Measurements from ENCODE around the gene TTLL12.

The TTLL12 gene

DNA sequence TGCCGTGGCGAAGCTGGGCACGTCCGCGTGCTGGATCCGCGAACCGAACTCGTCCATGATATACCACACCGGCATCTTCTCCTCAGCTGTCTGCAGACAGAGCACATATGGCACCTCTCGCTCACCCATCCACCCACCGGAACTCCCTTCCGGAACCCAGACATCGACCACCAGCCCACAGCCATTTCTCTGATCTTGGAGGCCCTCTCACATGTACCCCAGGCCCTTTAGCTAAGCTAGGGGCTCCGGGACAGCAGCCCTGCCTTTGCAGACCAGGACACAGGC is 7.1 kb downstream of the TTLL12 start:
- Mint-ChIP-seq H3K27me3 (no peaks in the 10 kb centered on the region), H3K9me3 (no peaks in the 10 kb centered on the region), H3K4me3 (no peak overlapping the region), H3K27ac (no peak overlapping the region), H3K4me1 (ENCODE audit: low read depth) (peaks cover 19% of the 10 kb centered on the region), H3K36me3 (ENCODE audit: low read depth) (peaks cover 82% of the 10 kb centered on the region)
- intact Hi-C loops (cut with micrococcal nuclease), result no loop called here

DNA sequence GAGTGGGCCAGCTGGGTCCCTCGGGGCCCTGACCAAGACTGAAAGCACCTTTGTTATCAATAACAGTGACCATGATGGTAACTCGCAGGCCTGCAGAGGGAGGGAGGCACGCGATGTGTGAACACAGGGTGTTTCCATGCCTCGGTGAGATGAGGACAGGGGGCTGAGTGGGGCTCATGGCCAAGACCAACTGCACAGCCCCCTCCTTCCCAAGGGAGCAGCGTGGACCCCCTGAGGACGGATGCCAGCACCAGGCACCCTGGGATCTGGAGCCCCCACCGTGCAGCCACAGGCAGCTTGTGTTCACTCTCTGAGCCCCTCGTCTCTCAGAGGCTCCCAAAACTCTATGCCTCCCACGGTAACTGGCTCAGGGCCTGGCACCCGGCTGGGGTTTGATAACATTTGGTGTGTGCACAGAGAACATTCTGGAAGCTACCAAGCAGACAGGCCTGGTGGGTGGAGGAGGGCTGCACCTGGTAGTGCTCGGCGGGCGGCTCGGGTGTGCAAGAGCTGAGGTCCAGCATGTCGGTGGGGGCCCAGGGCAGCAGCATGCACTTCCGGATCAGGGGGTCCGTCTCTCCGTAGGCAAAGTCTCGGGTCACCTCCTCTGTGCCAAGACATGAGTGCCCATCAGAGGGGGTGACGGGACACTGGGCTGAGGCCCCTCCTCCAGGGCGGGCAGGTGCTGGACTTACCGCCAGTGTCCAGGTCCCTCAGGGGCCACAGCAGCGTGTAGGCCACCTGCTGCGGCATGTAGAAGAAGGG is 7.6 kb downstream of the TTLL12 start:
- Mint-ChIP-seq H3K27ac (peak overlapping the region; percentile 54), H3K4me3 (no peak overlapping the region), H3K36me3 (ENCODE audit: low read depth) (peaks cover 83% of the 10 kb centered on the region), H3K4me1 (ENCODE audit: low read depth) (peaks cover 14% of the 10 kb centered on the region), H3K27me3 (no peaks in the 10 kb centered on the region), H3K9me3 (no peaks in the 10 kb centered on the region)
- intact Hi-C loops (cut with micrococcal nuclease), result no loop called here

DNA sequence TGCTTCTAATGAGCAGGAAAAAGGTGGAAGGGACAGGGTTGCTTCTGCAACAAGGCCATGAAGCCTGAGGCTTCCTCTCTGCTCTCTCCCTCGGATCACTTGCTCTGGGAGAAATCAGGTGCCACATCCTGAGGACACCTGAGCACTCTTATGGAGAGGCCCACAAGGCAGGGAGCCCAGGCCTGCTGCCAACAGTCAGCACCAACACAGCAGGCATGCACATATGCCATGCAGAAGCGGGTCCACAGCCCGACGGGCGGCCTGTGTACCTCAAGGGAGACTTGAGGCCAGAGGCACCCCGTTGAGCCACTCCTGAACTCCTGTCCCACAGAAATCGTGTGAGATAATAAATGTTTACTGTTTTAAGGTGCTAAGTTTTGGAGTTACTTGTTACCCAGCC is 9.5 kb downstream of the TTLL12 start:
- no peak overlapping the region for H3K4me3 Mint-ChIP-seq
- H3K27ac Mint-ChIP-seq, result no peak overlapping the region
- H3K4me1 Mint-ChIP-seq (ENCODE audit: low read depth), result peaks cover 10% of the 10 kb centered on the region
- H3K36me3 Mint-ChIP-seq (ENCODE audit: low read depth), result peaks cover 92% of the 10 kb centered on the region
- intact Hi-C loops (cut with micrococcal nuclease), result no loop called here
- H3K27me3 Mint-ChIP-seq, result no peaks in the 10 kb centered on the region
- no peaks in the 10 kb centered on the region for H3K9me3 Mint-ChIP-seq

DNA sequence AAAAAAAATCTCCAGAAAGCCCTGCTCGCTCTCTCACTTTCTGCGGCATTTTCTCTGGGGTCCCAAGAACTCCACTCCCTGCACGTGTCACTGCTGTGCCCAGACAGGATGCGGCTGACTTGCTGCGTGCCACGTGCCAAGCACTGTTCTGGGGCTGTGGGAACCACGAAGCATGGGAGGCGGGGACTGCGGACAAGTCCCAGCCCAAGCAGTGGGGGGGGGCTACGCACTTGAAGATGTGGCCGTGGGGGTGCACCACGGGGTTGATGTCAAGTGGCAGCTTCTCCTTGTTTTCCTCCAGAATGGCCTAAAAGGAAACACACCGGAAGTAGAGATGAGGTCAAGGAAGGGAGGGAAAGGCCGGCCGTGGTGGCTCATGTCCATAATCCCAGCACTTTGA is 10.8 kb downstream of the TTLL12 start:
- Mint-ChIP-seq H3K9me3 (no peaks in the 10 kb centered on the region), H3K4me1 (ENCODE audit: low read depth) (peaks cover 10% of the 10 kb centered on the region), H3K36me3 (ENCODE audit: low read depth) (peaks cover 94% of the 10 kb centered on the region), H3K27ac (no peak overlapping the region), H3K4me3 (no peak overlapping the region), H3K27me3 (no peaks in the 10 kb centered on the region)
- intact Hi-C loops (cut with micrococcal nuclease), result no loop called here

DNA sequence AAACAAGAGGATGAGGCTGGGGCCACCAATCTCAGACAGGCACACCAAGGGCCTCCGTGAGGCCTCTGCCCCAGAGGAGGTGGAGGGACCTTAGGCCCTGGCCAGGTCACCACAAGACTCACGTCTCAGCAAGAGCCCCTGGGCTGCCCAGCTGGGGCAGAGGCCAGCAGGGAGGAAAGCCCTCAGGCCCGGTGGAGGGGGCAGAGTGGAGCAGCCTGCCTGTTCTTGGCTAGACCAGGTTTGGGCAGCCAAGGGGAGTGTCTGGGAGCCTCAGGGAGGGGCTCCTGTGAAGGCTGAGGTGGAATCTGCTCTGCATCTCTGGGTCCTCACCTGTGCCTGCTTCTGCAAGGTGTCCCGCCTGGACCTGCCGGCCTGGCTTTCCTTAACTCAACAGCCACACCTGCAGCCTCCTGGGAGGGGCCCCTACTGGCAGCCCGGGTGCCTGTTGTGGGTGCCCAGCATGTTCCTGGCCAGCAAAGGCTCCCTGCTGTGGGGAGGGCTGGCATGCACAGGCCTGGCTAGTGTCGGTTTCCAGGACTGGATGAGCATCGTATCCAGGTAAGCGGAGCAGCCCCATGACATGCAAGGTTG is 11.9 kb downstream of the TTLL12 start:
- intact Hi-C loops (cut with micrococcal nuclease), result no loop called here
- H3K4me3 Mint-ChIP-seq, result no peak overlapping the region
- H3K4me1 Mint-ChIP-seq (ENCODE audit: low read depth), result peaks cover 10% of the 10 kb centered on the region
- peaks cover 94% of the 10 kb centered on the region for H3K36me3 Mint-ChIP-seq (ENCODE audit: low read depth)
- no peak overlapping the region for H3K27ac Mint-ChIP-seq
- H3K27me3 Mint-ChIP-seq, result no peaks in the 10 kb centered on the region
- no peaks in the 10 kb centered on the region for H3K9me3 Mint-ChIP-seq

DNA sequence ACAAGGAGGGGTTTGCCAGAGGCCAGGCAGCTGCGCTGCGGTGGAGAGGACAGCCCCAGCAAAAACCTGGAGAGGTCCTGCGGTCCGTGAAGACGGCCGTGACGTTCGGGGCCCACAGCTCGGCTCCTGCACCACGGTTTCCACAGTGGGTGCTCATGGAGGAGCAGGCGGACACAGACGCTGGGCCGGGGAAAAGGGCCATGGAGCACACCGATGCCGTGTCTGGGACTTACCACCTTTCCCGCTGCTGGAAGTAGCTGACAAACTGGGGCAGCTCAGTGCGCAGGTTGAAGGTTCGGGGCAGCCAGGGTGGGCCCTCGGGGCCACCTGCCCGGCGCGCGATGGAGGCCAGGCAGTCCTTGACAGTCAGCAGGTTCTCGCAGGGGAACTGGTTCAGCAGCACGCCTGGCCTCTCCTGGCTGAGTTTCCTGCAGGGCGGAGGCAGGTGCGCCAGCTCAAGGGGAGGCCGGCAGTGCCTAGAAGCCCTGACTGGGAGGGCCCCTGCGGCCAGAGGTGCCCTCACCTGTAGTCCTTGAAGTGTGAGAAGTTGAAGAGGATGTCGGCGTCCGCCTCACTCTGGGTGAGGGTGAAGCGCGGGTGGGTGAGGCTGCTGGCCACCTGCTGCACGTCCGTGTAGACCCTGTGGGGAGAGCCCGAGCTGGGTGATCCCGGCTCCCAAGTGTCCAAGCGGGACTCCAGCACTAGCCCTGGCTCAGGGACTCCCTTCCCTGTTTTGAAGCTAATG is 12.8 kb downstream of the TTLL12 start:
- intact Hi-C loops (cut with micrococcal nuclease), result no loop called here
- Mint-ChIP-seq H3K9me3 (no peaks in the 10 kb centered on the region), H3K4me3 (no peak overlapping the region)

DNA sequence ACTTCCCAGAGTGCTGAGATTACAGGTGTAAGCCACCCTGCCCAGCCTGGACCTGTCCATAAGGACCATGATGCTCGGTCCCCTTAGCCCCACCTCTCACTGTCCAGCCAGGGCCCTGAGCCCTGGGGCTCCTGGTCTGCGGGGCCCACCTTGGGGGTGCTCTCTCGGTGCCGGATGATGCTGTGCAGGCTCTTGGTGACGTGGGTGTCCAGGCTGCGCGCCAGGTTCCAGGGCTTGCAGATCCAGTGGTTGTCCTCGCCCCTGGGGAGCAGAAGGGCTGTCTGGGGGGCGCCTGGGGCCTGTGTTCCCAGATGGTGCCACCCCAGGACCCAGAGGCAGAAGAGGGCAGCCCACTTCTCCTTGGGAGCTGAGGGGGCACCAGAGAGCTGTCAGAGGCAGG is 13.4 kb downstream of the TTLL12 start:
- no peak overlapping the region for H3K27ac Mint-ChIP-seq
- no peak overlapping the region for H3K4me3 Mint-ChIP-seq
- peaks cover 3% of the 10 kb centered on the region for H3K4me1 Mint-ChIP-seq (ENCODE audit: low read depth)
- peaks cover 94% of the 10 kb centered on the region for H3K36me3 Mint-ChIP-seq (ENCODE audit: low read depth)
- H3K27me3 Mint-ChIP-seq, result no peaks in the 10 kb centered on the region
- H3K9me3 Mint-ChIP-seq, result no peaks in the 10 kb centered on the region
- intact Hi-C loops (cut with micrococcal nuclease), result no loop called here

More for the DNA sequence above, 12.8 kb downstream of the TTLL12 start:
- Mint-ChIP-seq H3K4me1 (ENCODE audit: low read depth) (peaks cover 9% of the 10 kb centered on the region), H3K36me3 (ENCODE audit: low read depth) (peaks cover 94% of the 10 kb centered on the region), H3K27me3 (no peaks in the 10 kb centered on the region), H3K27ac (no peak overlapping the region)

DNA sequence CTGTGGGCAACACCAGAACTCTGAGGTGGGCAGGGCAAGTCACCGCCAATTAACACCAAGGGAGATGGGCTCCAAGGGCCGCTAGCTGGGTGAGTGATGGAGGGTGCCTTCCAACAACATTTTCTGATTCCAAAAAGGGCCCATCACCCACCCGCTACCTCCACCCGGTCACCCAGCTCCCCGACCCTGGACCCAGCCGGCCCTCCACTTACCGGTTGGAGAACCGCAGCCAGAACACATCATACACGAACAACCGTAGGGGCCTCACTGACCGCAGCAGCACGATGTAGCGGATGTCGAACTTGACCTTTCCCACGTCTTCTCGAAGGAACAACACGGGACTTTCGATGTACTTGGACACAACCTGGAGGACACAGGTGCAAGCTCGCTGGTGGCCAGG is 14.7 kb downstream of the TTLL12 start:
- intact Hi-C loops (cut with micrococcal nuclease), result no loop called here
- H3K9me3 Mint-ChIP-seq, result no peaks in the 10 kb centered on the region
- no peaks in the 10 kb centered on the region for H3K27me3 Mint-ChIP-seq
- H3K4me3 Mint-ChIP-seq, result no peak overlapping the region
- no peak overlapping the region for H3K27ac Mint-ChIP-seq
- H3K36me3 Mint-ChIP-seq (ENCODE audit: low read depth), result peaks cover 98% of the 10 kb centered on the region
- no peaks in the 10 kb centered on the region for H3K4me1 Mint-ChIP-seq (ENCODE audit: low read depth)

DNA sequence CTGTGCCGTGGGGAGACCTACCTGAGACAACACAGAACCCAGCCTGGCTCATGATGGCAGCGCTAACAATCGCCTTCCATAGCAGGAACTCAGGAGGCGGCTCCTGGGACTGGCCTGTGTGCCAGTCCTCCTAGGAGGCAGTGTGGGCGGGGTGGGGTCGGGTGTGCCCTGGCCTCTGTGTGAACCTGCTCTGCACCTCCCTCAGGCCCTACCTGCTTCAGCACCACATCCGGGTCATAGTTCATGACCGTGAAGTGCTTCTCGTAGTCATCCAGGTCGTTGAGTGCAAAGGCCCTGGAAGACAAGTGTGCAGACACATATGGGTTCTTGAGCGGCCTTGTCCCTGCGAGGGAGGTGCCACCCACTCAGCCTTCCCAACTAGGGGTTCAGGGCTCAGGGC is 15.3 kb downstream of the TTLL12 start:
- Mint-ChIP-seq H3K27me3 (no peaks in the 10 kb centered on the region), H3K4me1 (ENCODE audit: low read depth) (no peaks in the 10 kb centered on the region), H3K9me3 (no peaks in the 10 kb centered on the region), H3K4me3 (no peak overlapping the region), H3K27ac (no peak overlapping the region), H3K36me3 (ENCODE audit: low read depth) (peaks cover 98% of the 10 kb centered on the region)
- intact Hi-C loops (cut with micrococcal nuclease), result no loop called here

DNA sequence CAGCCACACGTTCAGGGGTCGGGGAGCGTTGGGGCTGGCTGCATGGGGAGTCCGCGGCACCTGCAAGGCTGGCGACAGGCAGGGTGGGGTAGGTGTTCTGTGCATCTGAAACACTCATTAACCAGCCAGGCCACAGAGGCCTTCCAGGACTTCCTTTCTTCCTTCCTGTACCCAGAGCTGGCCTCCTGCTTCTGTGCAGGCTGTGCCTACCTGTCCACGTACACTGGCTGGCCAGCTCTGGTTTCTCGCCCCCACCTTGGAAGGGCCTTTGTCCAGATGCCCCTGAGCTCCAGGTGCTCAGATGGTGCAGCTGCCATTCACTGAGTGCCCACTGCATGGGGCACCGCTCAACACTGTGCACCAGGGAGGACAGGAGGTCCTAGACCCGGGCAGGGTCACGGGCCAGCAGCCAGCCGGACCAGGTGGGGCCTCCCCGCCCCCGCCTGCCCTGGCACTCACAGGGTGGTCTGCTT is 15.9 kb downstream of the TTLL12 start:
- Mint-ChIP-seq H3K36me3 (ENCODE audit: low read depth) (peaks cover 98% of the 10 kb centered on the region), H3K9me3 (no peaks in the 10 kb centered on the region), H3K4me1 (ENCODE audit: low read depth) (no peaks in the 10 kb centered on the region), H3K27ac (no peak overlapping the region), H3K4me3 (no peak overlapping the region), H3K27me3 (no peaks in the 10 kb centered on the region)
- intact Hi-C loops (cut with micrococcal nuclease), result no loop called here

DNA sequence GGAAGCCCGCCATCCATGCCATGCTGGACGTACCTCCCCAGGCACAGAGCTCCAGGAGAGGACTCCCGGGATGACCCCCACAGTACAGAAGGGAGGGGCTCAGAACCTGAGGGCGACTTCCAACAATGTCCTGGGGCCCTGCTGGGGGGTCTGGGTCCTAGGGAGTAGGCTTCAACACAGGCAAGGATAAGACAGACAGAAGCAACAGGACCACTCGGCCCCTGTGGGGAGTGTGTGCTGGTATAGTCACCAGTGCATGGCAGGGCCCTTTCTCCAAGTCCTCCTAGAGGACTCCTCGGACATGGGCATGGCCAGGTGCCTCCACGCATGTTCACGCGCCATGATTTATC is 16.8 kb downstream of the TTLL12 start:
- H3K4me1 Mint-ChIP-seq (ENCODE audit: low read depth), result no peaks in the 10 kb centered on the region
- no peak overlapping the region for H3K4me3 Mint-ChIP-seq
- peaks cover 94% of the 10 kb centered on the region for H3K36me3 Mint-ChIP-seq (ENCODE audit: low read depth)
- H3K27me3 Mint-ChIP-seq, result no peaks in the 10 kb centered on the region
- no peaks in the 10 kb centered on the region for H3K9me3 Mint-ChIP-seq
- no peak overlapping the region for H3K27ac Mint-ChIP-seq
- intact Hi-C loops (cut with micrococcal nuclease), result no loop called here

DNA sequence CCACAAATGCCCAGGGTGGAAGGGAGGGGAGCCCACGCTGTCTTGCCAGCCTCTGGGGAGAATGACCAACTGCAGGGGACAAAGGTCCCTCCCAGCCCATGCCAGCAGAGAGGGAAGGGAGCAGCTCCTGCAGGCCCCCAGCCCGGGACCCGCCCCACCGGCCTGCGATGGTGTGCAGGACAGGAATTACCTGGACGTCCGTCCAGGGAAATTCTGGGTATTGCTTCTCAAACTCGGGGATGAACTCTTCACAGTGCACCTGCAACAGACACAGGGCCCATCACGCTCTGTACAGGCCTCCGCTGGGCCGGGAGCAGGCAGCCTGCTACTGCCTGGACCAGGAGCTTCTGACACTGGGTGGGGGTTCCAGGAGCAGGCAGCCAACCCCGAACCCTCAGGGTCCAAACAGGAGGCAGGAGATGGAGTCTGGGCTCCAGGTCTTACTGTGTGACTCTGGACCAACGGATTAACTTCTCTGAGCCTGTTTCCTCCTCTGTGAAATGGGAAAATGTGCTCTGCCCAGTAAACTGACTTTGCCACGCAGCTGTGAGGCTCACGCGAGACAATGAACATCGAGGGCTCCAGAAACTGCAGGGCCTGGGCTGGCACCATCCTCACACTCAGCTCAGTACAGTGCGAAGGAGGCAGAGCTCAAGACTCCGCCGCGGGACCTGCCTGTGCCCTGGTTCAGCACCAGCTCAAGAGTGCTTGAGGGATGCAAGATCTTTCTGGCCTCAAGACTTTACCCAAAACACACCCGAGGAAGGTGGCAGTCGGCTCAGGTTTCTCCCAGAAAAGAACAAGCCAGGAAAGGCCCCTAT is 17.4 kb downstream of the TTLL12 start:
- Mint-ChIP-seq H3K27ac (no peak overlapping the region), H3K27me3 (no peaks in the 10 kb centered on the region)

DNA sequence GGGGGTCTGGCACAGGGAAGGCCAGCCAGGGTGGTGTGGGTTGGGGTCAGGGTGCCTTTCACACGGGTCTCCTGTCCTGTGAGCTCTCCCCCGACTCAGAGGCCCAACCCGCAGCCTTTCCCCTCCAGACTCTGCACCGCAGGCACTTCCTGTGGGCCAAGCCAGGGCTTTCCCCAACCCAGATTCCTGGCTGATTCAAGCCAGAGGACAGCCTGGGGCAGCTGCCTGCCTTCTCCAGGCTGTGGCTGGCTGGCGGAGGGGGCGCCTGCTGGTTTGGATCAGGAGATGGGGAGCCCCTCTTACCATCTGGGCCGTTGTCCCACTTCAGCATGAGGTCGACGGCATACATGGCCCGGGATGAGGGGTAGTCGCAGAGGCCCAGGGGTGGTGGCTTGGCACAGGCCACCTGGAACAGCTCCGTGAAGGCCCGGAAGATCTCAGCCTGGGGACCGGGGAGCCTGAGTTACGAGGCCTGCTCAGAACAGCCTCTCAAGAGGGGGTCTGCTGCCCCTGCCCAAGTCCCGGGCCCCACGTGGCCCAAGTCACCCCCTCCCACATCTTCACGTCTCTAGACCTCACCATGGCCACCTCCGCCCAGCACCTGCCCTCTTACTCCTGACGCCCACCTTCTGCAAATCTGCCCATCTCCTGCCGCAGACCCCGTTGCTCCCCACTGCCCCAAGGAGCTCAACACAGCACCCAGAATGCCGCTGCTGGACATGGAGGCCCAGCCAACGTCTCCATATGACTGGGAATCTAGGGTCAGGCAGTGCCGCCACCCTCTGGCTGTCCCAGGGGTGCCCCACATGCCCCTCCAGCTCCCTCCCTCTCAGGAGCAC is 18.2 kb downstream of the TTLL12 start:
- H3K4me3 Mint-ChIP-seq, result no peak overlapping the region
- intact Hi-C loops (cut with micrococcal nuclease), result no loop called here
- no peaks in the 10 kb centered on the region for H3K9me3 Mint-ChIP-seq
- no peak overlapping the region for H3K27ac Mint-ChIP-seq
- peaks cover 10% of the 10 kb centered on the region for H3K4me1 Mint-ChIP-seq (ENCODE audit: low read depth)
- H3K27me3 Mint-ChIP-seq, result no peaks in the 10 kb centered on the region
- peaks cover 91% of the 10 kb centered on the region for H3K36me3 Mint-ChIP-seq (ENCODE audit: low read depth)

More for the DNA sequence above, 17.4 kb downstream of the TTLL12 start:
- intact Hi-C loops (cut with micrococcal nuclease), result no loop called here
- Mint-ChIP-seq H3K4me3 (no peak overlapping the region), H3K9me3 (no peaks in the 10 kb centered on the region), H3K36me3 (ENCODE audit: low read depth) (peaks cover 91% of the 10 kb centered on the region), H3K4me1 (ENCODE audit: low read depth) (peaks cover 2% of the 10 kb centered on the region)
